ENCODE data around the gene RIPK4.

RIPK4 gene

DNA sequence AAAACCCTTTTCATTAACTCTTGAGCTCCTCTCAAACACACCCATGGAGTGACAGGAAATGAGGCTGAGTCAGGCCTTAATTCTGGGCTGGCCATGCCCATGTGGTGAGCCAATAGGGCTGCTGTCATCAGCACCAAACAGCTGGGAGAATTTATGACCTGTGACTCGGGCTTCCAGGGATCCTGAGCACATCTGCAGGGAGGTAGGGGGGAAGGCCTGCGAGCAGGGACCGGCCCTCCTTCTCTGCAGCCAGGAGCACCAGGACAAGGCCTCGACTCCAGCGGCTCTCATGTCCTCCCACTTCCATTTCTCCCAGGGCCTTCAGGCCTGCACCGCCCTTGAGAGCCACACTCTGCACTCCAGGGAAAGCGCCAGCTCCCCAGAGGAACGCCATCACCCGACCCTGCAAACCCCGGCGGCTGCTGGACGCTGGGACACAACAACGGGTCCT, 14.6 kb downstream of the RIPK4 start:
- DNase-seq, result no peak

GRCh38 chr21:41751611-41752011, 15.2 kb downstream of the RIPK4 start:
- no peak for DNase-seq

- no peak for DNase-seq
These were observed 16.2 kb downstream of the RIPK4 start for GRCh38 chr21:41750532-41751151.

DNA sequence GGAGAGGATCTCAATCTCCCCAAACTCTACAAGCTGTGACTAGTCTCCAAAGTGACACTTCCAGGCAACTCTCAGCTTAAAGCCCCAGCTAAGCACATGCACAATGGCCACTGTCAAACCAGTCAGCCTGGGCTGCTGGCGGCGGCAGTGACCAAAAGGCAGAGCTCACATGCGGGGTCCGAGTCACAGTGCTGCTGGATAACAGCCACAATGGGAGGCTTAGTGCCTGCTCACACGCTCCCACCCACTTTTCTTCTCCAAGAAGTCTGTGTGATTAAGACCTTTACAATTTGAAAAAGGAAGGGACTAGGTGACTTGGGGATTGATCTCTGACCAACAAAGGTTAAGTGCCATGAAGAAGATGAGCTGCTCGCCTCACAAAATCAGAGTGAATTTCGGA, 16.8 kb downstream of the RIPK4 start:
- DNase-seq, result no peak

- DNase-seq, result no peak
These were observed 17.6 kb downstream of the RIPK4 start for GRCh38 chr21:41749286-41749685.

DNA sequence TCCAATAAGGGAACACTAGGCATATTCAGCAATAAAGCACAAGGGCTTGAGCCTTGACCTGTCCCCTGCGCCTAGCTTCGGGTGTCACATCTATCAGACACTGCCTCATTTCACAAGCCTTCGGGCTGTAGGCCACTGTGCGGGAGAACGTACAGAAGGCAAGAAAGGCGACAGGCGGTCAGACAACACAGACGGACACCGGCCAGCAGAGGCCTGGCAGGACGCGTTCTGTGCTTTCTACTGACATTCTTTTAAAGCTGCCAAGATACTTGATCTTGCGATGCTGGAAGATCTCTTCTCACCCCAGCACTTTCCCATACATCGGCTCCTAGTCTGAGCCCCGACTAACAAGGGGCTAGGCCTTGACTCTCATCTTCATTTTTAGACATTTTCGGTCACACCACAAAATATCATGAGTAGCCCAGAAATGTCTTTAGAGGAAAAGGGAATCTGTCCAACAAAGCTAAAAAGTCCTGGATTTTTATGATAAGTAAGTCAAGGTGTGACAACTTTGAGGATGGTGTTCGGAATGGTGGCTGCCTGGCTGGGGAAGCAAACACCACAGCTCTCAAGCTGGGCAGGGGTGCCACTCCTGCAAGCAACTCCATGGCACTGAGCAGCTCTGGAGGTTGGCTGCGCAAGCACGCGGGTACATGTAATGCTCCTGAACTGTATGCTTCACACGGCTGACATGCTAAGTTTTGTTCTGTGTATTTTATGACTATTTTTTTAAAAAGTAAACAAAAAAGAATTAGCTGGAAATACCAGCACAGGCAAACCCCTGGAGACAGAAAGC, 18.7 kb downstream of the RIPK4 start:
- no peak for DNase-seq

- no peak for DNase-seq
These were observed 20.2 kb downstream of the RIPK4 start for GRCh38 chr21:41746744-41747006.

GRCh38 chr21:41745971-41746743, 20.7 kb downstream of the RIPK4 start:
- DNase-seq, result no peak

- DNase-seq, result no peak
These were observed 21.6 kb downstream of the RIPK4 start for GRCh38 chr21:41745026-41745820.

- DNase-seq, result no peak
These were observed 22.6 kb downstream of the RIPK4 start for GRCh38 chr21:41744028-41744930.

GRCh38 chr21:41743321-41744027, 23.4 kb downstream of the RIPK4 start:
- no peak for DNase-seq

- DNase-seq, result no peak
These were observed 24.6 kb downstream of the RIPK4 start for GRCh38 chr21:41742073-41742875.

- DNase-seq, result no peak
These were observed 25.4 kb downstream of the RIPK4 start for GRCh38 chr21:41741253-41742072.

- no peak for DNase-seq
These were observed 26.1 kb downstream of the RIPK4 start for GRCh38 chr21:41740604-41741252.

DNA sequence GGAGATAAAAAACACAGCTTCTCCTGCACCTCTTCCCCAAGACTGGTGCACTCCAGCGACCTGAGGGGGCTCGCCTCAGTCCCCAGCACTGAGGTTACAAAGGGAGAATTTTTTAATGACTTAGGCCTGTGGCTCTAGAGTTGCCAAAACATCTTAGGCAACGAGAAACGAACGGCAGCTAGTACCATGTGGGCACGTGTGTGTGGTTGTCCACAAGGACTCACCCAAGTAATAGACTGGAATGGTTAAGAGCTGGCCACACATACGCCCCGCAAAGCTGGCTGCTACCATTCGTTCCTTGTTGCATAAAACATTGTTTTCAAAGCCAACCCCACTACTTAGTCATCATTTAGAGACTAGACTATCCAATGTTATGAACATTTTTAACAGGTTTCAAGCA, 26.9 kb downstream of the RIPK4 start:
- no peak for DNase-seq

DNA sequence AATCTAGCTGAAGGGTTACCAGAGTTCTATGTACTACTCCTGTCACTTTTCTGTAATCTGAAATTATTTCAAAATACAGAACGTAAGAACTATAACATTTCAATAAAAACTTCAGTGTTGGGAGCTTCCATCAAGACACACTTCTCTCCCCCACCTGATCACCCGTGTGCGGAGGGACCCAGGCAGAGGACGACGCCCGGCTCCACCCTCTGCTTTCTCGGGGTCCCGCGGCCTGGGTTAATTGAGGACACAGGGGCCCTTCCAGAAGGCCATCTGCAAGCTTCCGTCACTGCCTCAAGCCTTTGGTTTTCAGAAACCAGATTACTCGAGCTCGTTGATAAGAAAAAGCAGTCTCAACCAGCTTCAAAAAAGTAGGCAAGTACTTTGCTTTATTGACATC, 27.8 kb downstream of the RIPK4 start:
- DNase-seq, result no peak

DNA sequence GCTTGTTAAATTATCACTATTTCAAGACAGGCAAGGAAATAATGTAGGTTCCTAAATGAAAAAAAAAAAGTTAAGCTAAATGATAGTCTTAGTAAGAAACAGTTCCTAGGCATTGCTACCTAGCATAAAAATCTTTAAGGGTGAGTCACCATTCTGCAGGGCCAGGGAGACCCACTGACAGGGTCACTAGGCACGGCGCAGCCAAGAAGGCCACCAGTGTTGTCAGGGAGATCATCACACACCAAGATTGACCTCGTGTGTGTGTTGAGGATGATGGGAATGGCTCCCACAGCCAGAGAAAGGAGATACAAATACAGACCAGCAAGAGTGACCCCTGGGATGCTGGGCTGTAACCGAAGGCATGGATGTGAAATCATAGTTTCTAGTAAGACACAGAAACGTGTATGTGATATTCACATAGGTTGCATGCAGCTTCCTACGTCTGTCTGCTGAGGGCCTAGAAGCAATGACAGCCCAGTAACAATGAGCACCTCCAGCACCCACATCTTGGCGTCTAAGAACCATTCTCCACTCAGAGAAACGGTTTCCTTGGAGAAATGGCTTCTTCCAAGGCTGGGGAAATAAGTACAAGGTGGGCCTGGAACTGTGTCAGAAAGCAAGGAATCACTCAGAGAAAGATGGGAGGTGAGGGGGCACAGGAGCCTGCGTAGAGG, 29.1 kb downstream of the RIPK4 start:
- DNase-seq, result no peak

DNA sequence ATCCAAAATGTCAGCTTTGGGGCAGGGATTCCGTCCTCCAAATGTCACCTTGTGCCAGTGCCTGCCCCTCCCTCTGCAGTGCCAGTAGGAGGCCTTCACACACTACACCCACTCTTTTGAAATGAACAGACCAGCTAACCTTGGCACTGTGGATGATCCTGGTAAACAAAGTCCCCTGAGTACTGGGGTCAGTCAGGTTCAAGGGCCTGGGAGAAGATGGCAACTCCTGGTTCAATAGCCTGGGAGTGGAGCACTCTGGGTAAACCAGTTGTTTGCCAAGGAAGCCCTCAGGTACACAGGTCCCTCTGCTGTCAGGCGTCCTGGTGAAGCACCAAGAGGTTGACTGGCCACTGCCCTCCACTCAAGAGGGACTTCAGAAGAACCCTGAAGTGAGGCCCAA, 30.4 kb downstream of the RIPK4 start:
- DNase-seq, result no peak

Data from NCI-H1436 treated with DMSO at 0.1 percent for 48 hours (cell line).